UCSD-AML1 (cell line): ENCODE measurements around the gene FAM83D.
"Not testable (repeated sequence)": the region's sequence is repeated elsewhere in the genome, so short reads cannot be mapped to it uniquely, and the experiment has no call there.

Experiments used
- DNase-seq: peaks from one replicate; lab custom pipeline; 2025; ENCODE audit not compliant: unreplicated experiment; lab: John Stamatoyannopoulos, UW

Gene FAM83D

GRCh38 chr20:38932457-38933120 lies 6.4 kb downstream of the FAM83D start:
- no peak for DNase-seq

DNA sequence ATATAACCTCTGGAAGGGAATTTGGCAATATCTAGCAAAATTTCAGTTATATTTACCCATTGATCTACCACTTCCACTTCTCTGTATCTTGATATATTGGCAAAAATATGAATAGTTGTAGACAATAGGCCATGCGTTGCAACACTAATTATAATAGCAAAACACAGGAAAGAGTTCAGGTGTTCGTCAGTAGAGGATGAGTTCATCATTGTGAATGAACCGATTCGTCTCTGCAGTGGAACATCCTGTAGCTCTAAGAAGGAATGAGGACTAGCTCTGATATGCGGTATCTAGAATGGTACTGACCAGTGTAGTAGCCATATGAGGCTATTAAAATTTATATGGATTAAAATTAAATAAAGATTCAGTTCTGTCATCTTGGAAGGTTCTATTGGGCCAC lies 8.3 kb downstream of the FAM83D start:
- no peak for DNase-seq

- DNase-seq: no peak
These were observed 9.1 kb downstream of the FAM83D start for GRCh38 chr20:38935285-38935684.

DNA sequence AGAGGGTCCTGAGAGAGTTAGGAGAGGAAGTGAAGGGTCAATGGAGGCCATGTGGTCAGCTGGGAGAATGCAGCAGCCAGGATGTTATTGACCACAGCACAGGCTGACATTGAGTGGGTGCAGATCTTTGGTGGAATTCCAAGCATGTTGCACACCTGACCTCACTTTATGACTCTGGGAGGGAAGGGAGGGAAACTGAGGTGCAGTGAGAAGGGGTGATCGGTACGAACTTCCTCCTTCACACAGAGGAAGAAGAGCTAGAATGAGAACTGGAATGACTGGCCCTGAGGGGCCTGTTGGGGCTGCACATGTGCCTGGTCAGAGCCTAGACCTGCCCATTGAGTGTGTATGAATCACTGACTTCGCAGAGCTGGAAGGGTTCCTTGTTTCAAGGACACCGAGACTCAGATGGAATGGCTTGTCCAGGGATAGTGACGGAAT lies 9.8 kb downstream of the FAM83D start:
- no peak for DNase-seq

- DNase-seq: no peak
These were observed 10.8 kb downstream of the FAM83D start for GRCh38 chr20:38937000-38937399.

GRCh38 chr20:38937978-38938473 lies 11.8 kb downstream of the FAM83D start:
- DNase-seq: no peak

DNA sequence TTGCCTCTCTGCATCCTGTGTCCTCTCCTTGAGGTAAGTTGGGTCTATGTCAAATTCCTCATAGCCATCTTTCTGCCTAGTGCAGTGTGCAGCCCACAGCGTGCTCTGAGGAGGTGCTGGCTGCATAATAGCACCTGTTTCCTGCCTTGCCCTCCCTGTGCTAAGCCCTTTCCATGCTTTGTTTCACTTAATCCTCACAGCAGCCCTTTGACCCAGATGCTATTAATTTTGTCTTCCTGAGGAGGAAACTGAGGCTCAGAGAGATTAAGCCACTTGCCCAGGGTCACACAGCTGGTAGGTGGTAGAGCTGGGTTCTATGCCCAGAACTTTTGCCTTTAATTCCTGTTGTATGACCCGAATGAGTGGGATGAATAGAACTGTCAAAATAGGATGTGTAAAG lies 13.5 kb downstream of the FAM83D start:
- DNase-seq: no peak

DNA sequence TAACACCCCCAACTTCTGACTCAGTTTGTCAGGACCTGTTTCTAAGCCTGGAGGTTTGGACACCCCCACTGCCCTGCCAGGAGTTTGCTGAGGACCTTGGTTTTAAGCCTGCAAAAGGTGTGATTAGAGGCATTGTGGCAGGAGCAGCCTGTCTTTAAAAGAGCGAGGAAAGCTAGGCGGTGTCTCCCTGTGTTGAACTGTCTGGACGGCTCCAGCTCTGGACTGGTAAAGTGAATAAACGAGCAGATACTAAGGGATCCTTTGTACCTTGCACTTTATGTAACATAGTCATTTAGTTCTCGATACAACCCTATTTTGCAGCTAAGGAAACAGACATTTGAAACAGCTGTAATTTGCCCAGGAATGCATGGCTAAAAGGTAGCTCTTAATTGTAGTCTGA lies 14.4 kb downstream of the FAM83D start:
- no peak for DNase-seq

- DNase-seq: no peak
These were observed 15.6 kb downstream of the FAM83D start for GRCh38 chr20:38941726-38942389.

DNA sequence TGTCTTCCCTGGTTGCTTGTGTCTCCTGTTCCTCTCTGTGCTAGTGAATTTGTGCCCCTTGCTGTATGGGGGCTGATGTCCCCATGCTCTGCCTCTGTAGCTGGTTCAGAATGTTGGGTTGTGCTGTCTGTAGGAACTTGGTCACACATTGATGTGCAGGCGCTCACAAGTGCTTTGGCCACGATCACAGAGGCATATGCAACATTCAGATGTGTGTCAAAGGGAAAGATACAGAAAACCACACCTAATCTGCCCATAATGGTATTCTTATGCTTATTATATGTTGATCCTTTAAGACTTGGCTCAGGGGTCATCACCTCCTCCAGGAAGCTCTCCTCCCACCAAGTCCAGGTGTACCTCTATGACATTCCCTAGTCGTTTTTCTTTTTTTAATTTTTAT lies 18.8 kb downstream of the FAM83D start:
- DNase-seq: no peak

GRCh38 chr20:38946836-38947235 lies 20.6 kb downstream of the FAM83D start:
- DNase-seq: no peak

DNA sequence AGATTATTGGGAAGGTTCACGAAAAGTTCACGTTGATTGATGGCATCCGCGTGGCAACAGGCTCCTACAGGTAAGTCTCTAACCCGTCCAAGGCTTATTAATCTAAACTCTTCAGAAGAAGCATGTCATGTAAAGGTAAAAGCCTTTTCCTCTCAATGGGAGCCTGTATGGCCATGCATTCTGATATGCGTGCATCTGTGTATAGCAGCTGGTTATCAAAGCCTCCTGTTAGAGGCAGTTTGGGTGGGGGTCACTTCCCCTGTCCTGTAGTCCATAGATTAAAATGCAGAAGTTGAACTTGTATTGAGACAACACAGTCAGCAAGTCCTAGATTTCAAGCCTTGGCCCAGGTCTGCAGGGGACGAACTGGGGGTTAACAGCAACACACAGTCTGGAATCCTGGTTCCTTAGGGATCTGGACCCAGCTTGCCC lies 21.7 kb downstream of the FAM83D start:
- no peak for DNase-seq

GRCh38 chr20:38950254-38950653 lies 24.0 kb downstream of the FAM83D start:
- no peak for DNase-seq

GRCh38 chr20:38951611-38952010 lies 25.4 kb downstream of the FAM83D start:
- DNase-seq: no peak

DNA sequence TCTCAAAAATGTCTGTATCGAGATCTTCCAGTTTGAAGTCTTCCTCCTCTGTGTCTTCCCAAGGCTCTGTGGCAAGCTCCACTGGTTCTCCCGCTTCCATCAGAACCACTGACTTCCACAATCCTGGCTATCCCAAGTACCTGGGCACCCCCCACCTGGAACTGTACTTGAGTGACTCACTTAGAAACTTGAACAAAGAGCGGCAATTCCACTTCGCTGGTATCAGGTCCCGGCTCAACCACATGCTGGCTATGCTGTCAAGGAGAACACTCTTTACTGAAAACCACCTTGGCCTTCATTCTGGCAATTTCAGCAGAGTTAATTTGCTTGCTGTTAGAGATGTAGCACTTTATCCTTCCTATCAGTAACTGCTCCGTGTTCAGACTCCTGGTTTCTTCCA lies 25.9 kb downstream of the FAM83D start:
- no peak for DNase-seq

- DNase-seq: no peak
These were observed 27.6 kb downstream of the FAM83D start for GRCh38 chr20:38953630-38954340.

DNA sequence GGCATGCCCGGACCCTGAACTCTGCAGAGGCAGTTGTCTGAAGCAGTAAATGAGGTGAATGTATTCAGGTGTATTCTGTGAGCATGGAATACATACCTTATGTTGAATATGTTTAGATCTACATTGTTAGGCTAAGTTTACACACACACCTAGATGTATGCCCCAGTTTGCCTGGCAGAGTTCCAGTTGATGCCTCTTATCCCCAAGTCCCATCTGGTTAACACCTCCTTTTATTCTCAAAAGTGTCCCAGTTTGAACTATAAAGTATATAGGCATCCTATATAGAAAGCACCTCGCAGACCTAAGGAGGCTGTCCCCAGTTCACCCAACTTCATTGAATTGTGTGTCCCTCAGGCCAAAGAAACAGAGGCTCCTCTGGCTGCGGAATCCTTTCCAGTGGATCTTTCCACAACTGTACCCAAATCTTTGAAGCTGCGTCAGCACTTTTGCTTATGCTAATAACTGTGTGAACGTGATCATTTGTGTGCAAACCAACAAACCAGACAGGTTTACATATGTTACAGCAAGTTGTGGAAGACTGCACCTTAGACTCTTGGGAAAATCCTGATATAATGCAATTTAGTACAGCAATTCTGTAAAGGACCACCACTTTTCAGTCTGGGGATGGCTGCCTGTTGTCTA lies 31.1 kb downstream of the FAM83D start:
- no peak for DNase-seq

DNA sequence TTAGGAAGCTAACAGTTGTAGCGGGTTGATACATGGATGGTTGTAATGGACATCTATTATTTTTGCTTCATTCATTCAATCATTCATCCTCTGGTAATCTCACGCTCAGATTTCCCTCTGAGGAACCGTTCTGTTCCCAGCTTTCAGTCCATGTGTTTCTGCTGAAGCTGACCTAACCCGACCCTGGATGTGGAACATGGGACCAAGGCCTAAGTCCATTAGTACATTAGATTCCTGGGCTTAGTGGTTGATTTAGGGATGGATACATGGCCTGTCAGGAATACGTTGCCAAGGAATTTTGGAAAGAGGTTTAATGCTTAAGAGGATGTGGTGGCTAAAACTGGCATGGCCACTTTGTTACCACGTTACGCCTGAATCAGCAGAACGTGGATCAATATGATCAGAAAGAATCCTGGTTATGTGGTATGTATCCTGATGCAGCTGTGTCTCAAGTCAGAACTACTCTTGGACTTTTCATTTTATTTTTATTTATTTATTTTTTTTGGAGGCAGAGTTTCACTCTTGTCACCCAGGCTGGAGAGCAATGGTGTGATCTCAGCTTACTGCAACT lies 31.8 kb downstream of the FAM83D start:
- no peak for DNase-seq

GRCh38 chr20:38960187-38960687 lies 34.0 kb downstream of the FAM83D start:
- DNase-seq: not testable (repeated sequence)

- DNase-seq: no peak
These were observed 35.4 kb downstream of the FAM83D start for GRCh38 chr20:38961530-38962043.
